ENCODE data around the gene ATP9B.
A peak's percentile ranks its signal among the peaks of the same experiment; 100 is the strongest.
"Not testable (repeated sequence)": the region's sequence is repeated elsewhere in the genome, so short reads cannot be mapped to it uniquely, and the experiment has no call there.

Gene ATP9B

DNA sequence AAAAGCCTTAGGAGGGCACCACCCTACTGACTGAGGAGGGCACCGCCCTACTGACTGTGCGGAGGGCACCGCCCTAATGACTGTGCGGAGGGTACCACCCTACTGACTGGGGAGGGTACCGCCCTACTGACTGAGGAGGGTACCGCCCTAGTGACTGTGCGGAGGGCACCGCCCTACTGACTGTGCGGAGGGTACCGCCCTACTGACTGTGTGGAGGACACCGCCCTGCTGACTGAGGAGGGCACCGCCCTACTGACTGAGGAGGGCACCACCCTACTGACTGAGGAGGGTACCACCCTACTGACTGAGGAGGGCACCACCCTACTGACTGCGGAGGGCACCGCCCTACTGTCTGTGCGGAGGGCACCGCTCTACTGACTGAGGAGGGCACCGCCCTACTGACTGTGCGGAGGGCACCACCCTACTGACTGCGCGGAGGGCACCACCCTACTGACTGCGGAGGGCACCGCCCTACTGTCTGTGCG lies 176.4 kb downstream of the ATP9B start:
- no peak for DNase-seq (ENCODE audit: low read depth)

- DNase-seq (ENCODE audit: low read depth) = peak; percentile 74
Measured at GRCh38 chr18:79246309-79247108, 177.3 kb downstream of the ATP9B start.

- DNase-seq (ENCODE audit: low read depth) = peak; percentile 8
Measured at GRCh38 chr18:79248495-79249060, 179.4 kb downstream of the ATP9B start.

GRCh38 chr18:79250301-79250981 lies 181.2 kb downstream of the ATP9B start:
- DNase-seq (ENCODE audit: low read depth) = no peak

- no peak for DNase-seq (ENCODE audit: low read depth)
Measured at GRCh38 chr18:79251021-79251420, 181.8 kb downstream of the ATP9B start.

DNA sequence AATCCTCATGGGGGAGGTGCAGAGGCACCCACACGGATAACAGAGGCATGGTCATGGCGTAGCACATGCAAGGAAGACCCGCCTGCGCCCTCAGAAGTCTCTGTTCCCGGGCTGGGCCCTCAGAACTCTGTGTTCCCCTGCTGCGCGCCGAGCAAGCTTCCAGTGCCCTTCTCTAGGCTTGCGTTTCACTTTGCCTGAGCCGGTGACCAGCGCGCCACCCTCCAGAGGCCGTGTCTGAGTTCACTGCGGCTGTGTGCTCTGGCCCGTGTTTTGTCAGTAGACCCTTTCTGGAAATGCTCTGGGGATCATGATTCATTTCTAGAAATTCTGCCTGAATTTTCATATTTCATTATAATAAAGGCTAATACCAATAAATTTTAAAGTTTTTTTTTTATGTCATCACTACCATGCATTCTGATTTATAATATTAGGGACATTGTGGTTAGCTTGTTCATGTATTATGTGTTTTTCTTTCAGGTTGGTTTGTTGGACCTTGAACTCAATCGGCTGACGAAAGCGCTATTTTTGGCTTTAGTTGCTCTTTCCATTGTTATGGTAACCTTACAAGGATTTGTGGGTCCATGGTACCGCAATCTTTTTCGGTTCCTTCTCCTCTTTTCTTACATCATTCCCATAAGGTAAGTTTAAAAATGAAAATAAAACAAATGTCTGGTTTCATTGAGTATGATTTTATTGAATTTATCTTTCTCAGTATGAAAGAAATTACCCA lies 183.9 kb downstream of the ATP9B start:
- no peak for DNase-seq (ENCODE audit: low read depth)

DNA sequence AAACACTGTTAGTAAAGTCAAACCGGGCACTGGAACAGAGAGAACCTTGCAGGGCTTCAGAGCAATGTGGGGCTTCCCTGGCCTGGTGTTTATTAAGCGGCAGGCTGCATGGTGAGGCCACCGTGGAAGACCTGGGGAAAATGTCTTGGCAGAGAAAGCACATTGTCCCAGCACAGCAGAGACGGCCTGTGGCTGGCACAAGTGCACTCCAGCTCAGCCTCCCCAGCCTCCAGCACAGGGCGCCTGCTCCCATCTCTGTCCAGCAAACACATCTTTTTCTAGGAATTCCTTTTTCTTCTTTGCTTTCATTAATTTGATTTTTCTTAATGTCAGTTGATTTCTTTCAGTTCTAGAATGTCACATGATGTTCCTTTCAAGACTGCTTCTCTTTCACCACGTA lies 188.3 kb downstream of the ATP9B start:
- no peak for DNase-seq (ENCODE audit: low read depth)

DNA sequence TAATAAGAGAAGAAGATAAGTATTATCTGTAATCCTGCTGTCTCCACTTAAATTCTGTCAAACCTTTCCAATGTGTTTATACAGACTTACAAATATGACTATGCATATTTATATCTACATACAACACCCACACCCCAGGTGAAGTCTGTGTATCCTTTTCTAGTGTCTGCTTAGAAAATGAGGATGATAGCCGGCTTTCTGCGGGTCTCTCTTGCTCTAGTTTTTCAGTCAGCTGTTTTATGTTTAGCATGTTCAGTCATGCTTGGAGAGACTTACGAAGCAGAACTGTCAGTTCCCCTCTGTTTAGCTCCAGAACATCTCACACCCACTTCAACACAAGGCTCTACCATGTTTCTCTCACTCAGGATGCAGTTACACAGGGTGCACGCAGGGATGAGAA lies 189.3 kb downstream of the ATP9B start:
- no peak for DNase-seq (ENCODE audit: low read depth)

- DNase-seq (ENCODE audit: low read depth) = no peak
Measured at GRCh38 chr18:79259218-79259617, 190.0 kb downstream of the ATP9B start.

DNA sequence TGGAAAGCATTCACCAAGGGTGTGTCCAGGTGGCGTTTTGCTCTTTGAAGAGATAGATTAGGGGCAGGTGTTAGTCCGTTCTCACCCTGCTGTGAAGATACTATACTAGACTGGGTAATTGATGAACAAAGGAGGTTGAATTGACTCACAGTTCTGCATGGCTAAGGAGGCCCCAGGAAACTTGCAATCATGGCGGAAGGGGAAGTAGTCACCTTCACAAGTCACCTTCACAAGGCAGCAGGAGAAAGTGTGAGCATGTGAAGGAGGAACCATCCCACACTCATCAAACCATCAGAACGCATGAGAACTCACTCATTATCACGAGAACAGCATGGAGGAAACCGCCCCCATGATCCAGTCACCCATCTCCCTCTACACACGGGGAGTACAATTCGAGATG lies 190.8 kb downstream of the ATP9B start:
- DNase-seq (ENCODE audit: low read depth) = no peak

- DNase-seq (ENCODE audit: low read depth) = no peak
Measured at GRCh38 chr18:79260510-79260909, 191.3 kb downstream of the ATP9B start.

DNA sequence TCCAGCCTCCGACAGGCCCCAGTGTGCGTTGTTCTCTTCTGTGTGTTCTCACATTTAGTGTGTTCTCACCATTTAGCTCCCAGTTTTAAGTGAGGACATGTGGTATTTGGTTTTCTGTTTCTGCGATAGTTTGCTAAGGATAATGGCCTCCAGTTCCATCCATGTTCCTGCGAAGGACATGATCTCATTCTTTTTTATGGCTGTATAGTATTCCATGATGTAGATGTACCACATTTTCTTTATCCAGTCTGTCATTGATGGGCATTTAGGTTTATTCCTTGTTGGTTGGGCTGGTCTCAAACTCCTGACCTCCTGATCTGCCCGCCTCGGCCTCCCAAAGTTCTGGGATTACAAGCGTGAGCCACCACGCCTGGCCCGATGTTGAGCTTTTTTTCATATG lies 195.9 kb downstream of the ATP9B start:
- not testable (repeated sequence) for DNase-seq (ENCODE audit: low read depth)

GRCh38 chr18:79271812-79272211 lies 202.6 kb downstream of the ATP9B start:
- not testable (repeated sequence) for DNase-seq (ENCODE audit: low read depth)

DNA sequence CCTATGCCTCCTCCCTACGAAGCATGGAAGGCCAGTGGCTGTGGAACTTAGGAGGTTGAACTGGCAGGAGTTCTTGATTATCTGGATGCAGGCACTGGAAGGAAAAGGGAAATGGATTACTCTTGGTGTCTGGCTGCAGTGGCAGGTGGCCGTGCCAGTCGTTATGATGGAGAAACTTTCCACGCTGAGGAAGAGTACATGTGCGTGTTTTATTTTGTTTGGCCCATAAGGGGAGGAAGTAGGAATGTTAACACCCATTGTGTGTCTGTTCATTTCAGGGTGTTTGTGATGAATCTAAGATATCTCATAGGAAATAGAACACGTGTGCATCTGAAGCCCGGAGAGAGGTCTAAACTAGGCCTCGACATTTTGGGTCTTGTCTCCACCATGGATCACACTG lies 203.7 kb downstream of the ATP9B start:
- no peak for DNase-seq (ENCODE audit: low read depth)

DNA sequence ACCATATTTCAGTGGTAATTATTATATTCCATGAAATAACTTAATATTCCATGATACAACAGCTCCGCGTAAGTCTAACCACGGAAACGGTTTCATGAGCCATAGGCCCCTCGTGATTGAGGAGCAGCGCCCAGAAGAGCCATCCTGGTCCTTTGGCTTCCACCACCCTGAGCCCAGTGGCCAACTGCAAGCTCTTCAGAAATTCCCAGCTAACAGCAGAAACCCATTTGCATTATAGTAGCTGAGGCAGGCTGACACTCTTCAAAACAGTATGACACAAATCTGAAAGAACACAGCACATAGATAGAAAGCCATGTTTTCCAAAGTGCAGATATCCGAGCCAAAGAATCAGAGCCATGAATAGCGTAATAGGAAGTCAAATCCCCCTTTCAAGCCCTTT lies 205.6 kb downstream of the ATP9B start:
- no peak for DNase-seq (ENCODE audit: low read depth)

- no peak for DNase-seq (ENCODE audit: low read depth)
Measured at GRCh38 chr18:79275461-79275860, 206.3 kb downstream of the ATP9B start.

DNA sequence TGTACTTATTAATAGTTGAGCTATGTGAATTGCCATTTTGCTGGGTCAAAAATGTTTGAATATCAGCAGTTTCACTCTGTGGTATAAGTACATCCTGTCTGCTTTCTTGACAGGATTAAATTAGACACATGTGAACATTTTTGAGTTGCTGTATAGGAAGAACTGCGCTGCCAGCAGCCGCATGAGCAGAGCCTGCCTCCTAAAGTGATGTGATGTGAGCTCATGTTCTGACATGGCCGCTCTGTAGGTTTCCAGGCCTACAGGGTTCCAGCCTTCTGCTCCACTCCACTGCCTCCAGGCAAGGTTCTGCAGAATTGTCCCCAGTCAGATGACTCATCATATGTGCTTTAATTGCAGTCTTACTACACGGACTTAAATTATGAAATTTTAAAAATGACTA lies 206.8 kb downstream of the ATP9B start:
- peak; percentile 33 for DNase-seq (ENCODE audit: low read depth)

- no peak for DNase-seq (ENCODE audit: low read depth)
Measured at GRCh38 chr18:79278896-79279295, 209.7 kb downstream of the ATP9B start.

DNA sequence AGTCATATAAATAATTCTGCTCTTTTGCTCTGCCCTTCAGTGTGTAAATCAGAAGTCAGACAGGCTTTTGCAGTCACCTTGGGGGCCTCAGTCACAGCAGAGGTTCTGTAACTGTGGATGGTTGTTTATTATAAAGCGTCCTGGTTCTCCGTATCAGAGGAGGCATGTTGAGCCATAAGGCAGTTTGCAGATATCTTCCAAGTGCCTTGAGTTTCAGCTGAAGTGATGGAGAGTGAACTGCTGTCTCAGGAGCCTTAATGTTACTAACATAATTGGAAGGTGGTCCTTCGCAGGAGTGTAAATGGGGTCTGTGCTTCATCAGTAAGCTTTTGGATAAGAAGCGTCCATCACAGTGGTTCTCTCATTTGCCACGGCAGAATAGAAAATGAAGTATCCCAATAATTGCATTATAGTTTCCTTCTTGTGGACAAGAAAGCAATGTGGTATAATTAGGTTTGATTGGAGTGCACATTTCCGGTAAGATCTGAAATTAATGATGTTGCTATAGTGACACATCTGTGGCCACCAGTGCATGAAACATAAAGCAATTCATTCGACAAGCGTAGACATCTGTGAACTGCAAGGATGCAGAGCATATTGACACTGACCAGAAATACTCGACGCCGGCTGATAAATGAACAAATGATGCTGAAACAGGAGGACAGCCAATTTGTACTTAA lies 214.1 kb downstream of the ATP9B start:
- no peak for DNase-seq (ENCODE audit: low read depth)

DNA sequence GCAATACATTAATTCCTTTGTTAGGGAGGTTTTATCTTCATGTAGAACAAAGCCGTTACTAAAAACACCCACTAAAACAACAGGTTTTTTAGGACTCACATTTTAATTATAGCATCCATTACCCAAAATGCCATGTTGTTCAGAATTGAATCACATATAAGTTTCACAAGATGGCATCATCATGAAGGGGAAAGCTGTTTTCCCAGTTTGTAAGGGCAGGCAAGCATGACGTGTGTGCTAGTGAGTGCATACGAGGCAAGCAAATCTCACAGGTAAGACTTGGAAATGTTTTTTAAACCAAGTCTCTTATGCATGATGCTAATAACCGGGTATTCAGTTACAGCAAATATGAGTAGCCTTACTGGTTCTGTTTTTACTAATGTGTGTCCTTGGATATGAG lies 214.7 kb downstream of the ATP9B start:
- no peak for DNase-seq (ENCODE audit: low read depth)

GRCh38 chr18:79285191-79285590 lies 216.0 kb downstream of the ATP9B start:
- not testable (repeated sequence) for DNase-seq (ENCODE audit: low read depth)

DNA sequence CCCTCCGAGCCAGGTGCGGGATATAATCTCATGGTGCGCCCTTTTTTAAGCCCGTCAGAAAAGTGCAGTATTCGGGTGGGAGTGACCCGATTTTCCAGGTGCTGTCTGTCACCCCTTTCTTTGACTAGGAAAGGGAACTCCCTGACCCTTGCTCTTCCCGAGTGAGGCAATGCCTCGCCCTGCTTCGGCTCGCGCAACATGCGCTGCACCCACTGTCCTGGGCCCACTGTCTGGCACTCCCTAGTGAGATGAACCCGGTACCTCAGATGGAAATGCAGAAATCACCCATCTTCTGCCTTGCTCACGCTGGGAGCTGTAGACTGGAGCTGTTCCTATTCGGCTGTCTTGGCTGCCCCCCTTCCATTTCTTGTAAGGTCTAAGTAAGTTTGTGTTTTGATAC lies 221.2 kb downstream of the ATP9B start:
- not testable (repeated sequence) for DNase-seq (ENCODE audit: low read depth)
